SK-N-SH treated with all-trans-retinoic acid at 6 μM for 48 hours (cell line): ENCODE results near the gene SUCO.

Source experiments
- ARNTL ChIP-seq: fragments of 450-650 bp; formaldehyde crosslinking; IDR thresholded peaks from 2 replicates; pipeline ENCODE4 v1.5.0; 2020; ENCODE audit warnings: low read depth, mild to moderate bottlenecking, moderate library complexity, borderline replicate concordance
- GLIS3 ChIP-seq: fragments of 250-450 bp; sonication (Bioruptor Pico); IDR thresholded peaks from 2 replicates; pipeline ENCODE4 v1.5.0; 2020; ENCODE audit warnings: mild to moderate bottlenecking, moderate library complexity
- POU6F1 ChIP-seq: fragments of 250-450 bp; sonication (Bioruptor Pico); IDR thresholded peaks from 2 replicates; pipeline ENCODE4 v1.8.0; 2021; ENCODE audit warnings: low read depth, mild to moderate bottlenecking, moderate library complexity, borderline replicate concordance
- TCF4 ChIP-seq: fragments of 250-450 bp; sonication (Bioruptor Pico); IDR thresholded peaks from 2 replicates; pipeline ENCODE4 v1.8.0; 2021; ENCODE audit warnings: mild to moderate bottlenecking, moderate library complexity, borderline replicate concordance

GRCh38 chr1:172554915-172555314, 22.0 kb downstream of the SUCO start:
- no peak for TF ChIP-seq ARNTL (CRISPR knock-in tag)
- TF ChIP-seq GLIS3 (CRISPR knock-in tag), result no peak
- no peak for TF ChIP-seq POU6F1 (CRISPR knock-in tag)
- no peak for TF ChIP-seq TCF4 (CRISPR knock-in tag)
